GM10266 (cell line): ENCODE results near the gene ARHGEF7.
"Not testable (repeated sequence)": the region's sequence is repeated elsewhere in the genome, so short reads cannot be mapped to it uniquely, and the experiment has no call there.

Experiments
- DNase-seq: peaks from one replicate; pipeline ENCODE4 v3.0.0; 2012; ENCODE audit errors: extremely low spot score
- TF ChIP-seq, protein P1 (sequence below): IDR thresholded peaks from 2 replicates; pipeline ENCODE4 v1.5.1; 2012; ENCODE audit warnings: mild to moderate bottlenecking, low read depth; ENCODE audit not compliant: control insufficient read depth, insufficient read depth; ENCODE audit errors: missing control alignments

The ARHGEF7 gene

DNA sequence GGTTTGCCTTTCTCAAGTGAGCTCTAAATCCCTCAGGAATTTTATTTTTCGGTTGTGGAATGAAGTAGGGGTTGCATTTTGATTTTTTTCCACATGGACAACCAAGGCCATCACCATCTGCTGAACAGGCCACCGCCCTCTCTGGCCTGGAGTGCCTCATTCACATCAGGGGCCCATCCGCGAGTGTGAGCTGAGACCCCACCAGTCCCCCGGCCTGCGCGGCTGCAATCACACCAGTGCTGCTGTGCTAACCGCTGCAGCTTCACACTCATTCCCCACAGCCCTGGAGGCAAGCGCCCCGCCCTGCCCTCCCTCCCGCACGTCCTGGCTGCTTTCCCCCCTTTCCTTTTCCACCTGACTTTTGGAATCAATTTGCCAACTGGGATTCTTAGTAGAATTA lies 35.7 kb upstream of the ARHGEF7 start:
- TF ChIP-seq, protein P1, sequence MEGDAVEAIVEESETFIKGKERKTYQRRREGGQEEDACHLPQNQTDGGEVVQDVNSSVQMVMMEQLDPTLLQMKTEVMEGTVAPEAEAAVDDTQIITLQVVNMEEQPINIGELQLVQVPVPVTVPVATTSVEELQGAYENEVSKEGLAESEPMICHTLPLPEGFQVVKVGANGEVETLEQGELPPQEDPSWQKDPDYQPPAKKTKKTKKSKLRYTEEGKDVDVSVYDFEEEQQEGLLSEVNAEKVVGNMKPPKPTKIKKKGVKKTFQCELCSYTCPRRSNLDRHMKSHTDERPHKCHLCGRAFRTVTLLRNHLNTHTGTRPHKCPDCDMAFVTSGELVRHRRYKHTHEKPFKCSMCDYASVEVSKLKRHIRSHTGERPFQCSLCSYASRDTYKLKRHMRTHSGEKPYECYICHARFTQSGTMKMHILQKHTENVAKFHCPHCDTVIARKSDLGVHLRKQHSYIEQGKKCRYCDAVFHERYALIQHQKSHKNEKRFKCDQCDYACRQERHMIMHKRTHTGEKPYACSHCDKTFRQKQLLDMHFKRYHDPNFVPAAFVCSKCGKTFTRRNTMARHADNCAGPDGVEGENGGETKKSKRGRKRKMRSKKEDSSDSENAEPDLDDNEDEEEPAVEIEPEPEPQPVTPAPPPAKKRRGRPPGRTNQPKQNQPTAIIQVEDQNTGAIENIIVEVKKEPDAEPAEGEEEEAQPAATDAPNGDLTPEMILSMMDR, result no peak
- no peak for DNase-seq

DNA sequence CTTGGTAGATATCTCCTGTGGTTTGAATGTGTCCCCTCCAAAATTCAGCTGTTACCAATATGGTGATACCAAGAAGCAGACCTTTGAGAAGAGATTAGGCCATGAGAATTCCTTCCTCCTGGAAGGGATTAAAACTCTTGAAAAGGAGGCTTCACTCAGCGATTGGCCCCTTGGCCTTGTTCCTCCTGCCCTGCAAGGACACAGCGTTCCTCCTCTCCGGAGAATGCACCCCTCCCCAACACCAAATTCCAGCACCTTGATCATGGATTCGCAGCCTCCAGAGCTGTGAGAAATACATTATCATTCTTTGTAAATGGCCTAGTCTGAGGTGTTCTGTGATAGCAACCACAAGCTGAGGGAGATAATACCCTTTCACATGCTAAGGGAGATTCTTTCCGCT lies 34.5 kb upstream of the ARHGEF7 start:
- no peak for DNase-seq
- TF ChIP-seq, protein P1, result no peak

DNA sequence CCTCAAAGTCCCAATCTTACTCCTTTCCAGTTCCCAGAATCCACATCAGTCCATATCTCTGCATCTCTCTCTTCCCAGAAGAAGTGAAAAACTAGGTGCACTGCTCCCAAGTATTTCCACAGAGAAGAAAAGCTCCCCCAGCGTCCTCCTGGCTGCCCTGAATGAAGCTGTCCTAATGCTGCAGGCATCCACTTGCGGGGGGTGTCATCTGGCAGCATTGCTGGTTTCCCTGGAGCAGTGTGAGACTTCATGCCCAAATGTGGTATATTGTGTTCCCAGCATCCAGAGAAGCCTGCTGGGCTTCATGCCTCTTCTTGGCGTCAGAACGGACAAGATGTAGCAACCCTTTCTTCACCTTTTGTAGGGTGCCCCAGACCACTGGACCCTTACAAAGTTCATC lies 32.9 kb upstream of the ARHGEF7 start:
- TF ChIP-seq, protein P1, result no peak
- DNase-seq, result no peak

DNA sequence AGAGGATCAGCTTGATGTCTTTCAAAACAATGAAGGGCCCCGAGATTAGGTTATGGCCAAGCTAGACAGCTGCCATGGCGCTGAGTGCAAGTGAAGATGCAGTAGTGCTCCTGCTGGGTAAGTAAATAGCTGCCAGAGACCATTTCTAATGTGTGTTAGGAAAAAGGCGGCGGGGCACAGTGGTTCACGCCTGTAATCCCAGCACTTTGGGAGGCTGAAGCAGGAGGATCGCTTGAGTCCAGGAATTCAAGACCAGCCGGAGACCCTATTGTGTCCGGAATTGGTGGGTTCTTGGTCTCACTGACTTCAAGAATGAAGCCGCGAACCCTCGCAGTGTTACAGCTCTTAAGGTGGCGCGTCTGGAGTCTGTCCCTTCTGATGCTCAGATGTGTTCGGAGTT lies 32.3 kb upstream of the ARHGEF7 start:
- DNase-seq, result not testable (repeated sequence)

DNA sequence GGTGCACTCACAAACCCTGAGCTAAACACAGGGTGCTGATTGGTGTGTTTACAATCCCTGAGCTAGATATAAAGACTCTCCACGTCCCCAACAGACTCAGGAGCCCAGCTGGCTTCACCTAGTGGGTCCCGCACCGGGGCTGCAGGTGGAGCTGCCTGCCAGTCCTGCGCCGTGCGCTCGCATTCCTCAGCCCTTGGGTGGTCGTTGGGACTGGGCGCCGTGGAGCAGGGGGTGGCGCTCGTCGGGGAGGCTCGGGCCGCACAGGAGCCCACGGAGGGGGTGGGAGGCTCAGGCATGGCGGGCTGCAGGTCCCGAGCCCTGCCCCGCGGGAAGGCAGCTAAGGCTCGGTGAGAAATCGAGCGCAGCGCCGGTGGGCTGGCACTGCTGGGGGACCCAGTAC lies 31.4 kb upstream of the ARHGEF7 start:
- DNase-seq, result not testable (repeated sequence)

DNA sequence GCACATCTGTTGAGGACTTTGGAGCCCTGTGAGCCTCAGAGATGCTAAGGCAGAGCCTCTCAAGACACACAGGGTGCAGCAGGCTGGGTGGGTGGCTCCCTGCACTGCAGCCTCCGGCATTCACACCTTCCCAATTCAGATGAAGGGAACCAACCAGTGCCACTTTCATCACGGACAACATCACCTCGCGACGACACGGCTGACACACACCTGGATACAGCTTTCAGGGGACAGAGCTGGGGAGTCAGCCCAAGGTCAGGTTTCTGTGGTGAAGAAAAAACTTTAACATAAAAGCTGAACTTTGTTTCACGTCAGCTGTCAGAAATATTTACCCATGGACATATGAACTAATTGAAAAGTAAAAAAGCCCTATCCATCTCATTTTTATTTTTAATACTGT lies 24.9 kb upstream of the ARHGEF7 start:
- no peak for DNase-seq
- TF ChIP-seq, protein P1, result no peak

DNA sequence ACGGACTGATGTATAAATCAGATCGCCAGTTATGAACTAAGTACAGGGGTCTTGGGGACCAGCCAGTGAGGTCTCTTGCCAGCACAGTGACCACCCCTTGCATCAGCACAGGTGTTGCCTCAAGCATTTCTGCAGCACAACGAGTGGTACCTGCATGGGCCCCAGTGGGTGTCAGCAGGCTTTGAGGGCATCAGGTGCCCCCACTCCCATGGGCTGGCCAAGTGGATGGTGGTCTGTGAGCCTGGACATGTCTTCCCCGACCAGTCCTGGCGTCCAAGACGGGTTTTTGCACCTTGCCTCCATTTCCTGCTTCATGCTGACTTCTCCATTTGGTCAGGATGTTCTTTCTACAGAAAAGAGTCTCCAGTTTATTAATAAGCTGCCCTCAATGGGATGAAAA lies 22.4 kb upstream of the ARHGEF7 start:
- TF ChIP-seq, protein P1, result no peak
- DNase-seq, result no peak

DNA sequence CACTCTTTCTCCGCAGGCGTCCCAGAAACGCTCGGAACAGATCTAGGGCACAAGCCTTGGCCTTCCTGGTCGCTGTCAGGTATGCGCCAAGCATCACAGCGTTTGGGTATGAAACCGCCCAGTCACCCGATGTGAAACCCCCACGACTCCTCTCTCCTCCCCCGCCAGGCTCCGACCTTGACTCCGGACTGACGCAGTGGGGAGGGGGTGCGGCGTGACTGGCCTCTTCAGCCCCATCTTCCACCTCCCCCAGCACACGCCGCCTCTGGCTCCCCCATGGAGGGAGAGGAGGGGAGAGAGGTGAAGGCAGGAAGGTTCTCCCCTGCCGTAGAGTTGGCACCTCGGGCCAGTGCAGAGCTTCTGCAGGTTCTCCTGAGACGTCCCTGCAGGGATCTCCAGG lies 22.0 kb upstream of the ARHGEF7 start:
- TF ChIP-seq, protein P1, result no peak
- DNase-seq, result no peak
